Measurements from ENCODE around the gene KRTAP12-4.
"Not testable (repeated sequence)": the region's sequence is repeated elsewhere in the genome, so short reads cannot be mapped to it uniquely, and the experiment has no call there.

The KRTAP12-4 gene, protein sequence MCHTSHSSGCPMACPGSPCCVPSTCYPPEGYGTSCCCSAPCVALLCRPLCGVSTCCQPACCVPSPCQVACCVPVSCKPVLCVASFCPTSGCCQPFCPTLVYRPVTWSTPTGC

DNA sequence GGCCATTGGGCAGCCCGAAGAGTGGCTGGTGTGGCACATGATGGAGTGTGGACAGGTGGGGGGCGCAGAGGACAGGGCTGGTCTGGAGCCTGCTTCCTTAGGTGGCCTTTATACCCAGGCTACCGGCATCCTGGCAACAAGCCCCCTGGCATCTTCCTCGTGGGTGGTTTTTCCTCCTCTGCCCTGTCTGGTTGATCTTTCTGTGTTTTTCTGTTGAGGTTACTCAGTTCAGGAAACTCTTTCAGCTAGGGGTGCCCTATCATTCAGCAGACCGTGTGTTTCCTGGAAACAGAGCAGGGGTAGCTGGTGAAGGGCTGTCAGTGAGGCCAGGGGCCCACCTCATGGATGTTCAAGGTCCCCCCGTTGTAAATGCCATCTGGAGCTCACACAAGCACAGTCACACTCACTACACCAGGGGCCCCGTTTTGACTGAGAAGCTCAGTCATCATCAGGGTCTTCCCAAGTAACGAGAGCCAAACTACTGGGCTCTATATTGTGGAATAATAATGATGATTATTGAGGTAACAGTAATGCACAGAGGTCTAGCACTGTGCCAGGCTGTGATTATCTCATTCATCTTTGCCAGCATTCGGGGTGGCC is at the start of gene KRTAP12-4:
Gene KRTAP12-4, minus strand, starts transcription at position 84 of the 600 bp plus-strand sequence. Its CDS starts 45 bp downstream, at position 39.
- no peak for DNase-seq

DNA sequence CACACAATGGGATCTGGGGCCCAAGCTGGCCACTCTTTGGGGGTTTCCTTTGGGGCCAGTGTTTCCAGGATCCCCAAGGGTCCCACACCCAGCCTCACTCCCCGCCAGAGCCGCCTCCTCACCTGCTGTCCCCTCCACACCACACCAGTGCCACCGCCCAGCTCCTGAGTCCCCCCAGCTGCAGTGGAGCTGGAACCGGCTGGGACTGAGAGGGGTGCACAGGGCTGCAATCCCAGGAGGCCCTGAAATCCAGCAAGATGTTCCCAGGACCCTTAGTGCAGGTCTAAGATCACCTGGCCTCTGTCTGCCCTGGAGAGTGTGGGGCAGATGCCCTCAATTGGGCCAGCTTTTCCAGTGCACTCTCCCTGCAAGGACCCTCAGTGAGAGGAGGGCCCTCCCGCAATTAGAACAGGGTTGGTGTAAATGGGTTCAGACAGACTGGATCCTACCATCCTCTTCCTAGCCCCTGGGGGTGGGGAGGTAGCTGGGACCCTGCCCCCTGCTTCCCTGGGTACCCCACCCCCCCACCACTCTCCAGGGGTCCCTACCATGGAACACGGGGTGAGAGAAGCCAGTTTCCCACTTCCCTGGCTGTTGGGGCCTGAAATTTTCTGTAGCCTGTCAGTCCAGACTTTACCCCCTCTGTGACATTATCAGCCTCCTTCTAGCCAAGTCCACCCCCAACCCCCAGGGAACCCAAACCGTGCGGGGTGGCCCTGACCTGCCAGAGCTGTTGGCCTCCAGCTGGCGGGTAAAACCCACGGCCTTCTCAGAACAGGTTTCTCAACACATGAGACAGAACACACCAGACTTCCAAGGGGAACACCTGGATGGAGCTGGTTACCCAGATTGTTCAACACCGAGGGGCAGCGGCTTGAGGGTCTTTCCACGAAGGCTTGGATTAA is 49.5 kb upstream of the KRTAP12-4 start:
- DNase-seq = no peak

DNA sequence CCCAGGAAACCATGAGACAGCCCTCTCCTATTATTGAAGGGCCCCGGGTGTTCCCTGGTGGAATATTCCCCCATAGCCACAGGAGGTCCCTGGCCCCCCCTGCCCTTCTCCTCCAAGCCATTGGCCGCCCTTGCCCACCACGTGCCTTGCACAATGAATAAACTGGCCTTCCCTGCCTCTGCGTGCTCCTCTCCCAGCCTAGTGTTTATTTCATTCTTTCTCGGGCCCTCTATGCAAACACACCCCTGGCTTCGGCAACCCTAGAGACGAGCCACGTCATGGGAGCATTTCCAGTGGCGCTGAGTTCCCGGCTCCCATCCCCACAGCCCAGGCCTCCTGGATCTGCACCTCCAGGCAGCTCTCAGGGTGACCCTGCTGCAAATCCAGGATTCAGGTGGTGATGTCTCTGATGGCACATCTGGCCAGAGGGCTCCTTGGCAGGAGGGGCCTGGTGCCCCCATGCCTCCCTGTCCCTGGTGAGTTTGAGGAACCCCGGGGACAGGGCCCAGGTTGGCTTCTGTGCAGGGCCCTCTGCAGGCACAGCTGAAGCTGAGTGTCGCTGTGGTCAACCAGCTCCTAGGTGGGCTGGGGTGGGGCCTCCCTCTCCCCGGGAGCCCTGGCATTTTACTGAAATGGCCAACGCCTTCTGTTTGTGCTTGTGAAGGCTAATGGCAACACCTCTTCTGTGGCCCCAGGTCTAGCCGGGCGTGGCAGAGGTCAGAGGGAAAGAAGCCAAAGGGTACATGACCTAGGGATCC is 48.7 kb upstream of the KRTAP12-4 start:
- no peak for DNase-seq

DNA sequence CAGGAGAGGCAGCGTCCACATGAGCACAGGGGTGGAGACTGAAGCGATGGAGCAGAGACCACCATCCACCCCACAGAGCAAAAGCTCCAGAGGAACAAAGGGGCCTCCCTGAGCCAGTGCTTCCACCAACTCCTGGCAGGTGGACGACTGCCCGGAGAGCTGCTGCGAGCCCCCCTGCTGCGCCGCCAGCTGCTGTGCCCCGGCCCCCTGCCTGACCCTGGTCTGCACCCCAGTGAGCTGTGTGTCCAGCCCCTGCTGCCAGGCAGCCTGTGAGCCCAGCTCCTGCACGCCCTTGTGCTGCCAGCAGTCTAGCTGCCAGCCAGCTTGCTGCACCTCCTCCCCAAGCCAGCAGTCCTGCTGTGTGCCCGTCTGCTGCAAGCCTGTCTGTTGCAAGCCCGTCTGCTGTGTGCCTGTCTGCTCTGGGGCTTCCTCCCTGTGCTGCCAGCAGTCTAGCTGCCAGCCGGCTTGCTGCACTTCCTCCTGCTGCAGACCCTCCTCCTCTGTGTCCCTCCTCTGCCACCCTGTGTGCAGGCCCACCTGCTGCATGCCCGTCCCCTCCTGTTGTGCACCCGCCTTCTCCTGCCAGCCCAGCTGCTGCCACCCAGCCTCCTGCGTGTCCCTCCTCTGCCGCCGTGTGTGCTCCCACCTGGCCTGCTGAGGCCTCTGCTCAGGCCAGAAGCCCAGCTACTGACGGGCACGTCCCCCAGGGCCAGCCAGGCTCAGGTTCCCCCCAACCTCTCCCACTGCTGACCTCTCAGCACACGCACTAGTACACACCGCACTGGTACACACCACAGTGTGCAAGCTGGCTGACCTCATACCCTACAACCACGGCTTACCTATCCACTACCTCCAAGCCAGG is 47.9 kb upstream of the KRTAP12-4 start:
- no peak for DNase-seq

DNA sequence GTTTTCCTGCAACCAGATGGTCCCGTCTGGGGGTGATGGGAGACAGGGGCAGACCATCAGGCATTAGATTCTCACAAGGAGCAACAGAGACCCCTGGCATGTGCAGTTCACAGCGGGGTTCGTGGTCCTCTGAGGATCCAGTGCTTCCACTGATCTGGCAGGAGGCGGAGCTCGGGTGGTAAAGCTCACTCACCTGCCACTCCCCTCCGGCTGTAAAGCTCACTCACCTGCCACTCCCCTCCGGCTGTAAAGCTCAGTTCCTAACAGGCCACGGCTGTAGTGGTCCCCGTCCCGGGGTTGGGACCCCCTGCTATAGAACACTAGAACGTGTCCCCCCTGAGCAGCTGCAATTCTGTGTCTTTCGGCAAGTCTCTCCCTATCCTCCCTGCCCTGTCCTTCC is 47.1 kb upstream of the KRTAP12-4 start:
- DNase-seq = no peak

DNA sequence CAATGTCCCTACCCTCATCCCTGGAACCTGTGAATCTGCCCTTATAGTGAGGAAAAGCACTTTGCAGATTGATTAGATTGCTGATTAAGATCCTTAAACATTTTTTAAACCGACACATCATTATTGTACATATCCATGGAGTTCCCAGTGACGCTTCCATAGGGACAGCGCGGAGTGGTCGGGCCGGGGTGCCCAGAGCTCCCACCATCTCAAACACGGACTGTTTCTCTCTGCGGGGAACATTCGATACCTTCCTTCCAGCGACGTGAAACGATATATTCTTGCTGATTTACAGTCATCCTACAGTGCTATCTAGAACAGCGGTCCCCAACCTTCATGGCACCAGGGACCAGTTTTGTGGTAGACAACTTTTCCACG is 46.6 kb upstream of the KRTAP12-4 start:
- DNase-seq = no peak

DNA sequence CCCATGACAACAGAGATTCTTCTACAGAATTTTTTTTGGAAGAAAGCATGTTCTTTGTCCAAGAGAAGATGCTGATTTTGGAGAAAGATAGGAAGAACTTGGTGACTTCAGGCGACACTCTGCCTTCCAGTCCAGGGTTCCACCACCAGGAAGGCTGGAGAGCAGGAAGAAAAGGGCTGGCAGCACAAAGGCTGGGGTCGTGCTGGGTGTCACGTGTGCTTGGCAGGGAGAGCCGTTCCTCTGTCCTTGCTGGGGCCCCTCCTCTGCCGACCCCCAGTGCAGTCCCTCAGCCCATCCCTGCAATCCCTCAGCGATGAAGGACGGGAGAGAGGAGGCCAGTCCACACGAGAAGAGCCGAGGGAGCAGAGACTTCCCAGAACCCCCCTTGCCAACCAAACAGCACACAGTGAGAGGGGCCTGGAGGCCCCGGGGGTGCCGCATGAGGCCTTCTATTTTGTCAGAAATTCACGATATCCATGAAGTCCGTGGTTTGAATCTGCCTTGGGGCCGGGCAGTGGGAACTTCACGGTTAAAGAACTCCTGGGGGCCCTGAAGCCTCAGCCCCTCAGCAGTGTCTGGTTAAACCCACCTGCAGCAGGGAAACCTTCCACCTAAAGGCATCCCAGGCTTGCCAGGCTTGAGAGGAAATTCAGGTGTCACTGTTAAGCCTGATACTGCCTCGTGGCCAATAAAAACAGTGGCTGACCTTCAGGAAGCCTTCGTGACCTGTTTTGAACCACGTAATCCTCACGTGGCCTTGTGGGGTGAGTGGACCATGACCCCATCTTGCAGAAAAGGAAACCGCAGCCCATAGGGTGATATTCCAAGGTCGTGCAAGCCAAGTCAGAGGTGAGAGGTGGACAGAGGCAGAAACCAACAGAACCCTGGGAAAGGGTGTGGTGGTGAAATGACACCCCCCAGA is 45.9 kb upstream of the KRTAP12-4 start:
- no peak for DNase-seq

DNA sequence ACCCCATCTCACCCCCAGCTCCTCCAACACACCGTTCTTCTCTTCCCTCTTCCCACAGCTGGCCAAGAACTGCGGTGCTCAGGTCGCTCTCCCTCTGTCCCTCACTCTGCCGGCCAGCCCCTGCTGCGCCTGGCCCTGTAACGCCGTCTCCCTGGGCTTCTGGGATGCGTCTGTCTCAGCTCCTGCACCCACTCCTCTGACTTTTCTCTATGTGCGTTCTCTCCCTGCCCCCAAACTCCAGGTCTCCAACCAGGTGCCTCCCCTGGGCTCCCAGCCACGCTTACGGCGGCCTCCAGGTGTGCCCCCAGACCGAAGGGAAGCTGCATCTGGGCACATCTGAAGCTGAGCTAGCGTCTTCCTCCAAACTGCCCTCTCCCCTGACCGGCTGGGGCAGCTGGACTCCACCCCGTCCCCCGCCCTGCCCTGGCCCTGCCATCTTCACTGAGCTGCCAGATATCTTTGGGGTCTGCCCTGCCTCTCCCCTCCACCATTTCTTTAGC is 45.1 kb upstream of the KRTAP12-4 start:
- DNase-seq = no peak

DNA sequence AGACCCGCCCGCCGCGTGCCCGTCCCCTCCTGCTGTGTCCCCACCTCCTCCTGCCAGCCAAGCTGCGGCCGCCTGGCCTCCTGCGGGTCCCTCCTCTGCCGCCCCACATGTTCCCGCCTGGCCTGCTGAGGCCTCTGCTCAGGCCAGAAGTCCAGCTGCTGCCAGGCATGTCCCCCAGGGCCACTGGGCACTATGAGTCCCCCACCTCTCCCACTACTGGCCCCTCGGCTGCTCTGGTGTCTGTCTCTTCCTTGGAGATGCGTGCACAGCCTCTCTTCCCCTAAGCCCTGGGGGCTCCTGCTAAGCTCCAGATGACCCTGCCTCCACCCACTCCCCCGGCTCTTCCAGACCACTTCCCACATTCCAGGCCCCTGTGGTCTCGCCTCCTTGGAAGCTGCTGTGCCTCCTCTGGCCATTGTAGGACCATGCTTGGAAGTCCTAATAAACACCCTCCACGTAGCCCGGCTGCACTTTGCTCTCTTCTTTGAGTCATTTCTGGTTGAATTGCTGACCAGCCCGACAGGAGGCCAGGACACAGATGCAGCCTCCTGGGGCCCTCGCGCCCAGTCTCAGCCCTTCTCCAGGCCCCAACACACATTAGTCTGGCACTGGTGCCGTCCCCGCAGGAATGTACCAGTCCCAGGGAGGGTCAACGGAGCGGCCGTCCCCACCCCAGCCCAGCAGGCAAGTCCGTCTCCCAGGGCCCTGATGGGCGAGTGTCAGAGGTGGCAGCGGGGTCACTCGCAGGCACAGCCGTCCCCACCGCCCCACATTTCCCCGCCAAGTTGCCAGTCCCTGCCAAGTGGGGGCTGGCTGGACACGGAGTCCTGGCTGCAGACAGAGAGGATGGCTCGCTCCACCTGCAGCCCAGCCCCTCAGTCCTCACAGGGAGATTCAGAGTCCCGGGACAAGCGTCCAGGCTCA is 43.6 kb upstream of the KRTAP12-4 start:
- DNase-seq = no peak

DNA sequence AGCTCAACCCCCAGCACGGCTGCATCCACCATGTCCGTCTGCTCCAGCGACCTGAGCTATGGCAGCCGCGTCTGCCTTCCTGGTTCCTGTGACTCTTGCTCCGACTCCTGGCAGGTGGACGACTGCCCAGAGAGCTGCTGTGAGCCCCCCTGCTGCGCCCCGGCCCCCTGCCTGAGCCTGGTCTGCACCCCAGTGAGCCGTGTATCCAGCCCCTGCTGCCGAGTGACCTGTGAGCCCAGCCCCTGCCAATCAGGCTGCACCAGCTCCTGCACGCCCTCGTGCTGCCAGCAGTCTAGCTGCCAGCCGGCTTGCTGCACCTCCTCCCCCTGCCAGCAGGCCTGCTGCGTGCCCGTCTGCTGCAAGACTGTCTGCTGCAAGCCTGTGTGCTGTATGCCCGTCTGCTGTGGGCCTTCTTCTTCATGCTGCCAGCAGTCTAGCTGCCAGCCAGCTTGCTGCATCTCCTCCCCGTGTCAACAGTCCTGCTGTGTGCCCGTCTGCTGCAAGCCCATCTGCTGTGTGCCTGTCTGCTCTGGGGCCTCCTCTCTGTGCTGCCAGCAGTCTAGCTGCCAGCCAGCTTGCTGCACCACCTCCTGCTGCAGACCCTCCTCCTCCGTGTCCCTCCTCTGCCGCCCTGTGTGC is 42.8 kb upstream of the KRTAP12-4 start, which contains the start of gene KRTAP10-12:
Gene KRTAP10-12, plus strand, starts transcription at position 1 of the 639 bp plus-strand sequence. Its CDS starts 30 bp downstream, at position 31.
- DNase-seq = not testable (repeated sequence)

DNA sequence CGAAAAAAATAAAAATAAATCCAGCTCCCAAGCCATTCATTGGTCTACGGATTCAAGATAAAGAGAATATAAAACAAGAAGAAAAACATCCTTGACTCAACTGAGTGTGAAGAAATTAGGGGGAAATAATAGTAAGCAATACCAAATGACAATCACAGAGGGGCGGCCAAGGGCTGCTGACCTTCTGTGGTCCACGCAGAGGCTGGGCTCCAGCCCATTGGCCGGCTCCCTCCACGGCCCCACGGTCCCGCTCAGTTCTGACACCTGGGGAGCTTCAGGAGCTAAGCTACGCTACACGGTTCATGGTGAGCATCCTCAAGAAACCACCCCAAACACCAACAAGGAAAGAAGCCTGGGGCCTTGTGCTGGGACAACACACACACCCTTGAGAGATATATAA is 42.1 kb upstream of the KRTAP12-4 start:
- DNase-seq = no peak

DNA sequence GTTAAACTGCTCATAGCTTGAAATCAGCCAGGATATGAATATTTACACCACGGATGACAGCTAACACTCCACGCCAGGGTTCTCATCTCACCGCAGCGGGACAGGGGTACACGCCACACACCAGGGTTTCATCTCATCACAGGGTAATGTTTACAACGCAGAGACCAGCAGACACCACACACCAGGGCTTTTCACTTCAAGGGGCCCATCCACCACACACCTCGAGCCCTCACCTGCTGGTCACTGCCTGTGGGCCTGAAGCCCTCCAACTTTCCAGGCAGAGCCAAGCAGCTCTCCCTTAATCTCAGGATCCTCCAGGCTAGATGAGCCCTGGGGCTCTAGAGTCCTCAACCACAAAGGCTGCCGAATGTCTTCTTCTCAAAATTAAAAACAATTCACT is 41.2 kb upstream of the KRTAP12-4 start:
- DNase-seq = no peak

DNA sequence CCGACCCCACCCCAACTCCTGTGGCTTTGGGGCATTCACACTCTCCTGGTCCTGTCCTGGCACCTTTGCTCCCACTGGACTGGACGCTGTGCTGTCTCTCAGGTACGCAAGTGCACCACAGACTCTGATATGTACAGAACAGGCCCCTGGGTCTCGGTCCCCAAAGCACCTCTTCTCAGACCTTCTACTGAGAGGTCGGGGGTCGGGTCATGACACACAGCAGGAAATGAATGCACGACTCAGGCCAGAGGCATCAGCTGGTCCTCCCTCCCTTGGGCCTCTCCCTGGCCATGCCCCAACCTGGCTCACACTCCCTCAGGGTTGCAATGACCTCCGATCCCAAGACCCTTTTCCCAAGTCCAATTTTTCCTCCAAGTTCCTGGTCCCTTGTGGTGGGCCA is 40.7 kb upstream of the KRTAP12-4 start:
- DNase-seq = no peak

DNA sequence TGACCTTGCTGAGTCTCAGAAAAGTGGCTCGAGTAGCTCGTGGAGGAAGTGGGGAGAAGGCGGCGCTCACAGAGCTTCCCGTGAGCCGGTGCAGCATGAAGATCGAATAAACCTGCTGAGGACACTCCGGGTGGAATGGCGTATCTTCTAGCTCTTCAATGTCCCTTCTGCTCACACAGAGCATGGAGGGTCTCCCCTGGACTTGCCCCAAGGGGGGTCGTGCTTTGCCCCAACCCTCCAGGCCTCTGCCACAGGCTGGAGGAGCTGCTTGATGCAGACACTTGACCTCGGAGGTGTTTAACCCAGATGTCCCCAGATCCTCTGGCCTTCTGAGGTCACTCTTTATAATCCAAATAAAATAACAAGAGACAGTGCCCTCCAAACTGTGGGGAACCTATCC is 40.3 kb upstream of the KRTAP12-4 start:
- DNase-seq = no peak

DNA sequence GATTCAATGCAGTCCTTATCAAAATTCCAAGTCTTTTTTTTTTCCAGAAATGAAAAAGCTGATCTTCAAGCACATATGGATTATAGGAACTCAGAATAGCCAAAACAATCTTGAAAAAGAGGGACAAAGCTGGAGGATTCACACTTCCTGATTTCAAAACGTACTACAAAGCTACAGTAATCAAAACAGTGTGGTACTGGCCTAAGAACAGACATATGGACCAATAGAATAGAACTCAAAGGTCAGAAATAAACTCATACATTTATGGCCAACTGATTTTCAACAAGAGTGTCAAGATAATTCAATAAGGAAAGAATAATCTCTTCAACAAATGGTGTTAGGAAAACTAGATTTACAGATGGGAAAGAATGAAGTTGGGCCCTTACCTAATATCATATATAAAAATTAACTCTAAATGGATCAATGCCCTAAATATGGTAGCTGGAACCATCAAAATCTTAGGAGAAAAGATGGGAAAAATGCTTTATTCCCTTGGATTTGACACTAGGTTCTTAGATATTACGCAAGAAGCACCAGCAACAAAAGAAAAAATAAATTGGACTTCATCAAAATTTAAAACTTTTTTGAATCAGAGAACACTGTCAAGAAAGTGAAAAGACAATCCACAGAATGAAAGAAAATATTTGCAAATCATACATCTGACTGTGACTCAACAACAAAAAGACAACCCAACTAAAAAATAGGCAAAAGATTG is 38.5 kb upstream of the KRTAP12-4 start:
- DNase-seq = no peak

DNA sequence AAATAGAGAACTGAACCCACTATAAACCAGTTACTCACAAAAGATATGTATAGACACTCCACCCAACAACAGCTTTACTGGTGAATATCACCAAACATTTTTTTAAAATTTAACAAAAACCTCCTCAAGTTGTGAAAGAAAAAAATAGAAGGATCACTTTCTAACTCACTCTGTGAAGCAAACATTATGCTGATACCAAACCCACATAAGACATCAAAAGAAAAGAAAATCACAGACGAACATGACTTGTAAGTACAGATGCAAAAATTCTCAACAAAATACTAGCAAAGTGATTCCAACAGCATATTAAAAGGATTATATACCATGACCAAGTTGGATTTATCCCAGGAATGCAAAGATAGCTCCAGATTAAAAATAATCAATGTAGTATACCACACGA is 37.2 kb upstream of the KRTAP12-4 start:
- DNase-seq = no peak

DNA sequence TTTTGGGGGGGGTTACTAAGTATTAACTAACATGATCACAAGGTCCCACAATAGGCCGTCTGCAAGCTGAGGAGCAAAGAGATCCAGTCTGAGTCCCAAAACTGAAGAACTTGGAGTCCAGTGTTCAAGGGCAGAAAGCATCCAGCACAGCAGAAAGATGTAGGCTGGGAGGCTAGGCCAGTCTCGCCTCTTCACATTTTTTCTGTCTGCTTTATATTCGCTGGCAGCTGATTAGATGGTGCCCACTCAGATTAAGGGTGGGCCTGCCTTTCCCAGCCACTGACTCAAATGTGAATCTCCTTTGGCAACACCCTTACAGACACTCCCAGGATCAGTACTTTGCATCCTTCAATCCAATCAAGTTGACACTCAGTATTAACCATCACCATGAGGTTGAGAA is 35.3 kb upstream of the KRTAP12-4 start:
- DNase-seq = not testable (repeated sequence)

DNA sequence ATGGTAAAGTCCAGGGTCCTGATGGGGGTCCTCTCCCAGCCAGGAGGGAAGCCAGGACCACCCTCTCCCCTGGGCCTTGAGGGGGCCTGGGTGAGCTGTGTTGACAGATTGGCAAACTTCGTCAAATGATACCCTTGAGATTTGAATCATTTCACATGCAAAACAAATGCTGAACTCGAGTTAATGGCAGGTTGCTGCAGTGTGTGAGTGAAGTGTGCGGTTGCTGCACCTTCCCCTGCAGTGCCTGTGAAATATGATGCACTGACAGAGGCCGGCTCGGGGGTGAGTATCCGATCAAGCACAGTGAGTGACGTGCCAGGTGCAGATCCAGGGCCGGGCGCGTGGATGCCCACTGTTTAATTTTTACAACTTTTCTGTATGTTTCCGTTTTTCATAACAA is 33.2 kb upstream of the KRTAP12-4 start:
- no peak for DNase-seq

Measured in stimulated activated CD4-positive, alpha-beta T cell treated with anti-CD3 and anti-CD28 coated beads, Interleukin-15, amount 100 ng/mL, for 24 hours (primary cell).